ENCODE measurements around the gene KIF14.
"Not testable (repeated sequence)": the region's sequence is repeated elsewhere in the genome, so short reads cannot be mapped to it uniquely, and the experiment has no call there.

The KIF14 gene

GRCh38 chr1:200542162-200542561, 78.4 kb downstream of the KIF14 start:
- DNase-seq, result no peak

- no peak for DNase-seq
These were observed 80.3 kb downstream of the KIF14 start for GRCh38 chr1:200540281-200540680.

DNA sequence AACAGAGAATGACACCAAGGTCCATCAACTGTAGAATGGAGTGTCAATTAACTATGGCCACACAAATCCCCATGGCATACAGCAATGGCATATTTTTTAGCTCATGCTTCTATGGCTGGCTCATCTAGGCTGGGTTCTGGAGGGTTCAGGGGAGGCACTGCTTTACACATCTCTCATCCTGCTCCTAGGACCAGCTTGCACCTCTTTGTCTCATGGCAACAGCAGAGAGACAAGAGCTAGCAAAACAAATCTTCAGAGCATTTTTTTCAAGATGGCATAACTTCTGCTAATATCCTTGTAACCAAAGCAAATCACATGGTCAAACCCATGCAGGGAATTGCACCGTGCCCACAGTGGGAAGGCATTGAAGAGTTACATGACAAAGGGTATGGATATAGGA, 82.4 kb downstream of the KIF14 start:
- no peak for DNase-seq

GRCh38 chr1:200535605-200536004, 84.9 kb downstream of the KIF14 start:
- DNase-seq, result no peak

GRCh38 chr1:200530623-200531261, 89.8 kb downstream of the KIF14 start:
- DNase-seq, result peak in 2 of 4 experiments; percentile 56 to 57

DNA sequence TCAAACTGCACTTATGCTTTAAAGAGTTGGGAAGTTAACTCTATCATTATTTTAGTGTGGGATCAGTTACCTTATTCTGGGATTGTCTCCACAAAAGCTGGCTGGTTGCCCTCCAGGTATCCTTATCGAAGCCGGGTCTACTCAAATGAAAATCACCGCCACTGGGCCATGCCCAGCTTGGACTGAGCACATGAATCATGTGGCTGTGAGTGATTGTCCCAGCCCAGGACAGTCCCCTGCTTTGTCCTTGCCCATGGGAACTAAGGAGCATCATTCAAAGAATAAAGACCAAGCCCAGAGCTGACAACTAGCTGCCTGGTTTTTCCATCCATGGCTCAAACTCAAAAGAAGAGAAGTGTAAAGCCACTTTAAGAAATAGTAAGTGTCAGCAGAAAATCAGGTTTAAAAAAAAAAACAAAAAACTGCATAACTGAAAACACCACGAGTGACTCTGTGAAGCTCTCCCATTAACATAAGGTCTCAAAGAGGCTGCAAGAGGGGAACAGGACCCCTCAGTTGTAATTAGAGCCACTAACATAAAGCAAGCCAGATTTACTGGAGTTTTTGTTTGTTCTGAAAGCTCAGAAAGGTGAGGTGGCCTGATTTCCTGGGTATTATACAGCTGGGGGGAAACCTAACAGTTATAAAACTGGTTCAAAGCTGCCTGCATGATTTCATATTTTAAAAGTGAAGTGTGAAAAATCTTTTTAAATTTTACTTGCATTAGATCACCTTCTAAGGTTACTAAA, 91.5 kb downstream of the KIF14 start:
- DNase-seq, result no peak

- DNase-seq, result no peak
These were observed 92.9 kb downstream of the KIF14 start for GRCh38 chr1:200527670-200528069.

- DNase-seq, result no peak
These were observed 93.6 kb downstream of the KIF14 start for GRCh38 chr1:200526709-200527612.

GRCh38 chr1:200525090-200525987, 95.2 kb downstream of the KIF14 start:
- DNase-seq, result no peak

GRCh38 chr1:200524551-200524950, 96.0 kb downstream of the KIF14 start:
- not testable (repeated sequence) for DNase-seq

DNA sequence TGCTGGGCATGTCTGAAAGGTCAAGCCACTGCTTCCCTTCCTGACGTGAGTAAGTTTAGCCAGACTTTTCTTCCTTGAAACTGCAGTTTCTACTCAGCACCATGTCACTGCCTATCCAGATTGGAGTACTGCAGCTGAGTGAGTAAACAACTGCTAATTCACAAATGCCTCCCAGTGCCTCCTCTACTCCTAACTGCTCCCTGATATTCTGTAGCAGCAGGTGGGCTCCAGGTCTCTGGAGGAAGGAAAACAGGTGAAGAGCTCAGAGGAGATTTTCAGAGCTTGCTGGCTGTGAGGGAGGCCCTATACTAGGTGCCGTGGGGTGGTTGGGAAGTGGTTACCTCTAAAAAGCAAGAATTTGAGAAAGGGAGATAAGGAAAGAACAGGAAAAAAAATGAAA, 96.5 kb downstream of the KIF14 start:
- DNase-seq, result no peak

DNA sequence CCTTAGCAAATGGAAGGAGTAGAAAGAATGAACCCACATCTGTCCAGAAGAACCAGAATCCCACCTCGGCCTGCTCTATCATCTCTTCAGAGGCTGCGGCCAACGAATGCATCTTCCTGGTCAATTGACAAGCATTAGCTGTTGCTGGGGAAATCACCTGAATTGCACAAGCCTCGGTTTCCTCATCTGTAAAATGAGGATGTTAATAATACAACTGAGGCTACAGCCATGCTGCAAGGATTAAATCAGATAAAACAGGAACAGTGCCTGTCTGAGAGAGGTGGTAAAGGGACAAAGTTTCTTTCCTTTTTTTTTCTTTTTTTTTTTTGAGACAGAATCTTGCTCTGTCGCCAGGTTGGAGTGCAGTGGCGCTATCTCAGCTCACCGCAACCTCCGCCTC, 99.8 kb downstream of the KIF14 start:
- no peak for DNase-seq

GRCh38 chr1:200518524-200518923, 102.0 kb downstream of the KIF14 start:
- no peak for DNase-seq

GRCh38 chr1:200512191-200512590, 108.4 kb downstream of the KIF14 start:
- DNase-seq, result no peak

- DNase-seq, result peak; percentile 5 to 38 (median 12)
These were observed 110.3 kb downstream of the KIF14 start for GRCh38 chr1:200510228-200510623.

GRCh38 chr1:200506471-200506870, 114.1 kb downstream of the KIF14 start:
- no peak for DNase-seq

- DNase-seq, result no peak
These were observed 115.3 kb downstream of the KIF14 start for GRCh38 chr1:200505257-200505656.
